Body of pancreas (tissue), 4 donors: ENCODE data around the gene LENG9. TPM values are rescaled to one million over a fixed set of nuclear protein-coding genes. Genes with fewer than 3 reads are reported as not detected.
"Not testable (repeated sequence)": the region's sequence is repeated elsewhere in the genome, so short reads cannot be mapped to it uniquely, and the experiment has no call there.

Source experiments
- ATAC-seq: fragments of 150-250 bp; one replicate; pipeline ENCODE4 v1.9.1; 2016
- DNase-seq, 4 donors: peaks; one replicate each; pipeline ENCODE4 v3.0.0-alpha.2; 2019
- H3K27ac ChIP-seq, 4 donors: fragments of 200-600 bp; sonication (generic); 1 replicate in 3 of 4; 2 replicates in 1 of 4; pipeline versions ENCODE4 v1.5.1 to v1.6.1; 2016 to 2019; ENCODE audit warnings: mild to moderate bottlenecking in 1 of 4, mixed read lengths in 1 of 4, moderate library complexity in 1 of 4
- H3K27me3 ChIP-seq, 2 donors: fragments of 200-600 bp; sonication (generic); one replicate each; pipeline ENCODE4 v1.6.0; 2016; ENCODE audit warnings: mild to moderate bottlenecking in 1 of 2
- H3K36me3 ChIP-seq, 2 donors: fragments of 200-600 bp; sonication (generic); replicated peaks in 1 of 2; 2 replicates each; pipeline ENCODE4 v1.5.1; 2016; ENCODE audit warnings: low read depth in 2 of 2; ENCODE audit not compliant: insufficient read depth in 1 of 2
- H3K4me1 ChIP-seq: fragments of 200-600 bp; sonication (generic); one replicate; pipeline ENCODE4 v1.6.0; 2016
- H3K4me3 ChIP-seq, 2 donors: fragments of 200-600 bp; sonication (generic); 1 replicate in 1 of 2; 2 replicates in 1 of 2; pipeline ENCODE4 v1.5.1; 2016 to 2019
- H3K9me3 ChIP-seq, 3 donors: fragments of 200-600 bp; sonication (generic); 1 replicate in 2 of 3; 2 replicates in 1 of 3; pipeline ENCODE4 v1.5.1; 2016
- CTCF ChIP-seq, 7 experiments: fragments of 450-650 bp in 4 of 7; fragments of 200-600 bp in 3 of 7; sonication (generic) in 3 of 7; IDR thresholded peaks; one replicate each; pipeline ENCODE4 v1.5.1; 2016 to 2019; ENCODE audit warnings: antibody characterized with exemption in 7 of 7
- POLR2A ChIP-seq, 3 donors: fragments of 450-650 bp; IDR thresholded peaks; one replicate each; pipeline ENCODE4 v1.6.1; 2016; ENCODE audit warnings: antibody characterized with exemption in 3 of 3, mild to moderate bottlenecking in 2 of 3
- WGBS, 2 donors: methylation state at CpG; one replicate each; pipeline ENCODE4 v1.1.5; 2017; 5-methylcytosine and 5-hydroxymethylcytosine counted together
- intact Hi-C: fragments of 100-400 bp; cut with DNase I; formaldehyde crosslinking; loops from one replicate; pipeline ENCODE4 v1.15.1; 2023
- total RNA-seq, 2 donors: library from RNA; depleted of rRNA; stranded (reverse); fragments of >200 nt; gene quantifications; one replicate each; pipeline ENCODE4 v1.1.0, GENCODE V29; 2016

LENG9 gene
- total RNA-seq, 2 donors from 2014 or later = 21.8 to 25.7 TPM

DNA sequence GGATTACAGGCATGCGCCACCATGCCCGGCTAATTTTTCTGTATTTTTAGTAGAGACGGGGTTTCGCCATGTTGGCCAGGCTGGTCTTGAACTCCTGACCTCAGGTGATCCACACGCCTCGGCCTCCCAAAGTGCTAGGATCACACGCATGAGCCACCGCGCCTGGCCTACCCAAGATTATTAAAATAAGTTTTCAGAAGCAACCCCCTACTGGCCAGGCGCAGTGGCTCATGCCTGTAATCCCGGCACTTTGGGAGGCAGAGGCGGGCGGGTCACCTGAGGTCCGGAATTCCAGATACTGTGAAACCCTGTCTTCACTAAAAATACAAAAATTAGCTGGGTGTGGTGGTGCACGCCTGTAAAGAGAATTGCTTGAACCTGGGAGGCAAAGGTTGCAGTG lies 17.2 kb downstream of the LENG9 start:
- TF ChIP-seq CTCF (IDR thresholded peaks at IDR 0.05) = peak in 4 of 7 experiments; percentile 8 to 38 (median 22)
- H3K36me3 ChIP-seq, H3K4me3 ChIP-seq, H3K27me3 ChIP-seq, intact Hi-C loops, H3K9me3 ChIP-seq, ATAC-seq: not testable (repeated sequence)
- Histone ChIP-seq H3K27ac (peak overlapping the region in 3 of 4 donors; percentile 46 to 98 (median 94)), H3K4me1 (peaks cover 49% of the 10 kb centered on the region)
- WGBS, 2 donors = 59 to 66% methylated on average over 15 of the region's 15 CpGs
- DNase-seq = peak in 2 of 4 donors; percentile 33 to 60

- intact Hi-C loops = no loop called here
- Histone ChIP-seq H3K4me1 (peaks cover 42% of the 10 kb centered on the region), H3K4me3 (no peak overlapping the region), H3K9me3 (no peaks in the 10 kb centered on the region), H3K27me3 (no peaks in the 10 kb centered on the region), H3K36me3 (no peaks in the 10 kb centered on the region), H3K27ac (peak overlapping the region in 3 of 4 donors; percentile 60 to 94 (median 62))
- WGBS, 2 donors = 53 to 54% methylated on average over 6 to 7 of the region's 7 CpGs
- TF ChIP-seq CTCF (IDR thresholded peaks at IDR 0.05) (no peak), POLR2A (IDR thresholded peaks at IDR 0.05) (no peak)
- ATAC-seq (no peak), DNase-seq (peak in 3 of 4 donors; percentile 60 to 68 (median 62))
Observed at GRCh38 chr19:54444737-54445136, 18.8 kb downstream of the LENG9 start.

DNA sequence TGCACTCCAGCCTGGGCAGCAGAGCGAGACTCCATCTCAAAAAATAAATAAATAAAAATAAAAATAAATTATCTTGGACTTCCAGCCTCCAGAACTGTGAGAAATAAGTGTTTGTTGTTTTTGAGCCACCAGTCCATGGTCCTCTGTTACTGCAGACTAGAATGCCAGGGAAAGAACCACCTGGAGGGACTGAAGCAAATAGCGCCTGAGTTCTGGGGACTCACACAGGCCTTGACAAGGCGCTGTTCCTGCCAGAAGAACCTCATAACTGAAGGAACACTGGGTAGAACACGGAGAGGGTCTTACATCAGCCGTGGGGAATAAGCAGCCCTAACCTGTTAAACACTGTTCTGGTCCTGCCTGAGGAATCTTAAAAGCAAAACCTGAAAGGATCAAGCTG lies 22.9 kb downstream of the LENG9 start:
- H3K4me1 ChIP-seq = peaks cover 48% of the 10 kb centered on the region
- no peaks in the 10 kb centered on the region for H3K9me3 ChIP-seq
- TF ChIP-seq POLR2A (IDR thresholded peaks at IDR 0.05) = no peak
- TF ChIP-seq CTCF (IDR thresholded peaks at IDR 0.05) = peak in 1 of 7 experiments; percentile 10
- peak in 3 of 4 donors; percentile 56 to 64 (median 64) for DNase-seq
- 28 to 41% methylated on average over 5 of the region's 5 CpGs for WGBS, 2 donors
- no peak for ATAC-seq
- no peaks in the 10 kb centered on the region for H3K36me3 ChIP-seq
- intact Hi-C loops = no loop called here
- no peaks in the 10 kb centered on the region for H3K27me3 ChIP-seq
- peak overlapping the region; percentile 26 to 74 (median 55) for H3K27ac ChIP-seq
- no peak overlapping the region for H3K4me3 ChIP-seq

- 22% methylated on average over 14 to 15 of the region's 15 CpGs for WGBS, 2 donors
- TF ChIP-seq CTCF (IDR thresholded peaks at IDR 0.05) (peak; percentile 43 to 88 (median 84)), POLR2A (IDR thresholded peaks at IDR 0.05) (peak in 1 of 3 donors; percentile 17)
- Histone ChIP-seq H3K4me1 (peaks cover 48% of the 10 kb centered on the region), H3K4me3 (no peak overlapping the region), H3K36me3 (no peaks in the 10 kb centered on the region), H3K9me3 (no peaks in the 10 kb centered on the region), H3K27ac (peak overlapping the region; percentile 48 to 74 (median 60)), H3K27me3 (no peaks in the 10 kb centered on the region)
- ATAC-seq = peak; percentile 94
- DNase-seq = peak; percentile 95 to 99 (median 96)
- intact Hi-C loops = no loop called here
Observed at GRCh38 chr19:54439174-54439851, 24.3 kb downstream of the LENG9 start.
